Panc1 (cell line): ENCODE results near the gene TRIM33. TPM values are rescaled to one million over a fixed set of nuclear protein-coding genes. Genes with fewer than 3 reads are reported as not detected.
A peak's percentile ranks its signal among the peaks of the same experiment; 100 is the strongest.

Source experiments
- ATAC-seq: fragments of 200-7000 bp; cut with Tn5 transposase; 2 replicates; pipeline ENCODE4 v1.9.1; 2020; ENCODE audit warnings: mild to moderate bottlenecking, moderate library complexity
- BruUV-seq: library from RNA; stranded (reverse); fragments of 400-500 nt; replicated peaks from 2 replicates; lab custom pipeline; 2021; lab: Mats Ljungman, UMichigan
- CTCF ChIA-PET: fragments of 300-600 bp; sonication (Branson Sonifier 250); formaldehyde crosslinking; loops from one replicate; lab custom pipeline; 2022; ENCODE audit warnings: antibody characterized with exemption; lab: Charles Lee
- POLR2A ChIA-PET: fragments of 300-600 bp; sonication (Branson Sonifier 250); formaldehyde crosslinking; loops from one replicate; lab custom pipeline; 2022; ENCODE audit warnings: antibody characterized with exemption; lab: Charles Lee
- DNase-seq: peaks from one replicate; pipeline ENCODE4 v3.0.0-alpha.2; 2010; ENCODE audit warnings: low read depth, low spot score
- H3K27ac ChIP-seq: 2 replicates; pipeline ENCODE4 v1.5.1; 2011; ENCODE audit warnings: mild to moderate bottlenecking, low read length, inconsistent platforms
- H3K27me3 ChIP-seq: fragments of 200-500 bp; sonication (Bioruptor generic); 2 replicates; pipeline ENCODE4 v1.6.0; 2014; ENCODE audit warnings: low read length, inconsistent platforms; ENCODE audit not compliant: control insufficient read depth, insufficient read depth
- H3K36me3 ChIP-seq: fragments of 200-500 bp; sonication (Bioruptor generic); 2 replicates; pipeline ENCODE4 v1.5.1; 2014; ENCODE audit warnings: inconsistent platforms, mild to moderate bottlenecking, low read length, moderate library complexity; ENCODE audit not compliant: control insufficient read depth, insufficient read depth
- H3K4me1 ChIP-seq: 2 replicates; pipeline ENCODE4 v1.5.1; 2011; ENCODE audit warnings: inconsistent platforms, mild to moderate bottlenecking, low read length, moderate library complexity; ENCODE audit not compliant: control insufficient read depth, insufficient read depth
- H3K4me3 ChIP-seq, 2 experiments: 2 replicates each; pipeline ENCODE4 v1.5.1; 2011 to 2012; ENCODE audit warnings: low read depth in 2 of 2, low read length in 2 of 2, mild to moderate bottlenecking in 2 of 2, inconsistent platforms in 1 of 2, moderate library complexity in 1 of 2
- H3K9me3 ChIP-seq: fragments of 200-500 bp; sonication (Bioruptor generic); 2 replicates; pipeline ENCODE4 v1.5.1; 2014; ENCODE audit warnings: low read depth, mild to moderate bottlenecking, inconsistent platforms, low read length, moderate library complexity; ENCODE audit not compliant: control insufficient read depth, insufficient read depth
- POLR2AphosphoS5 ChIP-seq: IDR thresholded peaks from 2 replicates; pipeline ENCODE4 v1.6.1; 2012; ENCODE audit warnings: mild to moderate bottlenecking, low read depth, low read length, moderate library complexity
- REST ChIP-seq, 2 experiments: IDR thresholded peaks; 2 replicates each; pipeline ENCODE4 v1.6.1; 2011 to 2012; ENCODE audit warnings: low read depth in 2 of 2, control low read depth in 1 of 2, low read length in 1 of 2, mild to moderate bottlenecking in 1 of 2, moderate library complexity in 1 of 2; ENCODE audit not compliant: insufficient read depth in 1 of 2
- SIN3A ChIP-seq: IDR thresholded peaks from 2 replicates; pipeline ENCODE4 v1.6.1; 2012; ENCODE audit warnings: low read depth, mild to moderate bottlenecking, low read length, moderate library complexity, borderline replicate concordance; ENCODE audit not compliant: insufficient read depth
- TCF7L2 ChIP-seq: IDR thresholded peaks from 2 replicates; pipeline ENCODE4 v1.6.1; 2011; ENCODE audit warnings: mild to moderate bottlenecking, low read depth, low read length, inconsistent platforms
- in situ Hi-C: cut with HindIII; loops from 2 replicates; pipeline ENCODE4 v1.10.0; 2016; ENCODE audit warnings: low sequenced_read_pairs, low pct_unique_long_range_greater_than_20kb
- intact Hi-C: fragments of 100-400 bp; cut with micrococcal nuclease; formaldehyde crosslinking; loops from one replicate; pipeline ENCODE4 v1.10.0; 2022; ENCODE audit not compliant: unreplicated experiment
- total RNA-seq: library from RNA; stranded (reverse); gene quantifications from one replicate; pipeline ENCODE4 v1.2.1, GENCODE V29; 2021; ENCODE audit not compliant: unreplicated experiment
- TF ChIP-seq, protein P1 (sequence below): fragments of 450-650 bp; IDR thresholded peaks from 2 replicates; pipeline ENCODE4 v1.5.1; 2017; ENCODE audit warnings: mild to moderate bottlenecking

TRIM33 gene
- total RNA-seq, 1 experiment from 2014 or later: 22.2 TPM

GRCh38 chr1:114431026-114431425, 80.0 kb downstream of the TRIM33 start:
- POLR2A ChIA-PET: no interaction called here
- no peak for DNase-seq
- H3K27ac ChIP-seq: no peak overlapping the region
- CTCF ChIA-PET: no interaction called here
- peaks cover 9% of the 10 kb centered on the region; the same call in 1 of the 2 replicates for H3K36me3 ChIP-seq
- ATAC-seq: no peak
- no peak overlapping the region for H3K4me3 ChIP-seq
- H3K9me3 ChIP-seq: no peaks in the 10 kb centered on the region
- H3K27me3 ChIP-seq: no peaks in the 10 kb centered on the region
- TF ChIP-seq REST (IDR thresholded peaks at IDR 0.05; ENCODE audit: insufficient read depth in 1 of 2, low read depth in 2 of 2, low read length in 1 of 2) (no peak), POLR2AphosphoS5 (no peak), SIN3A (no peak), TCF7L2 (no peak)
- TF ChIP-seq, protein P1, sequence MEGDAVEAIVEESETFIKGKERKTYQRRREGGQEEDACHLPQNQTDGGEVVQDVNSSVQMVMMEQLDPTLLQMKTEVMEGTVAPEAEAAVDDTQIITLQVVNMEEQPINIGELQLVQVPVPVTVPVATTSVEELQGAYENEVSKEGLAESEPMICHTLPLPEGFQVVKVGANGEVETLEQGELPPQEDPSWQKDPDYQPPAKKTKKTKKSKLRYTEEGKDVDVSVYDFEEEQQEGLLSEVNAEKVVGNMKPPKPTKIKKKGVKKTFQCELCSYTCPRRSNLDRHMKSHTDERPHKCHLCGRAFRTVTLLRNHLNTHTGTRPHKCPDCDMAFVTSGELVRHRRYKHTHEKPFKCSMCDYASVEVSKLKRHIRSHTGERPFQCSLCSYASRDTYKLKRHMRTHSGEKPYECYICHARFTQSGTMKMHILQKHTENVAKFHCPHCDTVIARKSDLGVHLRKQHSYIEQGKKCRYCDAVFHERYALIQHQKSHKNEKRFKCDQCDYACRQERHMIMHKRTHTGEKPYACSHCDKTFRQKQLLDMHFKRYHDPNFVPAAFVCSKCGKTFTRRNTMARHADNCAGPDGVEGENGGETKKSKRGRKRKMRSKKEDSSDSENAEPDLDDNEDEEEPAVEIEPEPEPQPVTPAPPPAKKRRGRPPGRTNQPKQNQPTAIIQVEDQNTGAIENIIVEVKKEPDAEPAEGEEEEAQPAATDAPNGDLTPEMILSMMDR: no peak
- BruUV-seq: no TSS peak
- in situ Hi-C loops: no loop called here
- H3K4me1 ChIP-seq: no peaks in the 10 kb centered on the region
- intact Hi-C loops: no loop called here

DNA sequence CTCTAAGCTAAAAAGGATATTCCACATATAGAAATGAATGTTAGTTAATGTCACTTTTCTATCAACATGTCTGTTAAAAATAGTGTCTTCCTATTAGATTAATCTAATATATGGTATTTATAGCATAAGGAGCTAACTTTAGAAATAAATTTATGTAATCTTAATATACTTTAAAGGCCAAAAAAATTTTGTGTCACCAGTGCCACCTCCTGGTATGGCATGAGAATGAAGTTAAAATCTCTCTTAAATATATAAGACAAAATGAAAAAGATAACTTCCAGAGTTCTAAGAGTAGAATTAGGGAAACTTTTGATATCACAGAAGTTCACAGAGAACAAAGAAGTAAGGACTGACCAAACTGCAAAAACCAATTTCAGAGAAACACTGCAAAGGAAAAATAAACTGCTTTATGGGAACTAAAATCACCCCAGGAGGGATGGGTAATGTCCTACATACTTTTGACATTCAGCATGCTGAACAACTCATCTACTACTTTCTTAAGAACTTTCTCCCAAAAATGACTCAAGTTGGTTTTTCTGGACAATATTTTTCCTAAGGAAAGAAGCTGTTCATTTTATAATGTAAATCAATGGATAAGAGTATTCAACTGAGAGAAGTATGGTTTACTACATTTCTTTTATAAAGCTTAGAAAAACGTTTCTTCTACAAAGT, 82.8 kb downstream of the TRIM33 start:
- Histone ChIP-seq H3K27me3 (no peaks in the 10 kb centered on the region), H3K4me3 (no peak overlapping the region), H3K9me3 (no peaks in the 10 kb centered on the region), H3K27ac (no peak overlapping the region), H3K4me1 (no peaks in the 10 kb centered on the region), H3K36me3 (peaks cover 24% of the 10 kb centered on the region)
- ChIA-PET CTCF (interaction anchor here (0.7 kb wide), 1 partner anchor 81 kb away, joined by 3 read pairs; no protein-coding TSS in a partner anchor), POLR2A (no interaction called here)
- BruUV-seq: no TSS peak
- TF ChIP-seq TCF7L2 (no peak), SIN3A (no peak), POLR2AphosphoS5 (no peak)
- TF ChIP-seq, protein P1: peak; percentile 32; the same call in 1 of the 2 replicates
- in situ Hi-C loops (no loop called here), intact Hi-C loops (loop anchor here (5.0 kb wide), 1 partner anchor 81 kb away; no protein-coding TSS in a partner anchor)
- ATAC-seq (no peak), DNase-seq (no peak)
